Measurements from ENCODE around the gene SLU7. TPM values are rescaled to one million over a fixed set of nuclear protein-coding genes. Genes with fewer than 3 reads are reported as not detected.
A peak's percentile ranks its signal among the peaks of the same experiment; 100 is the strongest.

SLU7 gene
- total RNA-seq, 1 donor from 2014 or later = 35.8 TPM

DNA sequence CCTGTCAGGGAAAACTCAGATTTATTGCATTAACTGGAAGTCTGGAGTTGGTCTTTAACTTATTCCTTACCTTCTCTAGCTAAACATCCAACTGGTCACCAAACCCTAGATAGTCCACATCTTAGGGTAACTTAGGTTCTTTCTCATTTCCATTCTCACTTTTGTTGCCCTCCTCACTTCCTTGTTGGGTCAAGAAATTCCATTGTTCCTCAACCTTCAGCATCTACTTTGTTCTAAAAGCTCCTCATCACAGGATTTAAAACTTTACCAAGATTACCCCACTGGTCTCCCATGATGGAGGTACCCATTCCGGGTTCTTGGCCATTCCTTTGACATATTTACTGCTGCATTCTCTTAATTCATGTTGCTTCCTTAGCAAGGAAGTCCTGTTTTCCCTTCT is 34.9 kb upstream of the SLU7 start:
- Mint-ChIP-seq H3K27ac (no peak overlapping the region), H3K9me3 (peaks cover 12% of the 10 kb centered on the region), H3K36me3 (no peaks in the 10 kb centered on the region), H3K27me3 (ENCODE audit: low read depth) (no peaks in the 10 kb centered on the region), H3K4me1 (peaks cover 15% of the 10 kb centered on the region), H3K4me3 (no peak overlapping the region)
- no peak for TF ChIP-seq CTCF (IDR thresholded peaks at IDR 0.05; ENCODE audit: unreplicated experiment)
- no peak for DNase-seq (ENCODE audit: low spot score in 2 of 2, unreplicated experiment in 2 of 2)

GRCh38 chr5:160452795-160453194 is 33.9 kb upstream of the SLU7 start:
- Mint-ChIP-seq H3K4me1 (peaks cover 15% of the 10 kb centered on the region), H3K9me3 (peaks cover 20% of the 10 kb centered on the region), H3K27ac (no peak overlapping the region), H3K4me3 (no peak overlapping the region), H3K27me3 (ENCODE audit: low read depth) (peaks cover 2% of the 10 kb centered on the region), H3K36me3 (no peaks in the 10 kb centered on the region)
- no peak for DNase-seq (ENCODE audit: low spot score in 2 of 2, unreplicated experiment in 2 of 2)
- no peak for TF ChIP-seq CTCF (IDR thresholded peaks at IDR 0.05; ENCODE audit: unreplicated experiment)

GRCh38 chr5:160452036-160452435 is 33.2 kb upstream of the SLU7 start:
- TF ChIP-seq CTCF (IDR thresholded peaks at IDR 0.05; ENCODE audit: unreplicated experiment) = no peak
- no peak overlapping the region for H3K27ac Mint-ChIP-seq
- peaks cover 23% of the 10 kb centered on the region for H3K9me3 Mint-ChIP-seq
- H3K27me3 Mint-ChIP-seq (ENCODE audit: low read depth) = peaks cover 5% of the 10 kb centered on the region
- H3K4me3 Mint-ChIP-seq = no peak overlapping the region
- no peaks in the 10 kb centered on the region for H3K36me3 Mint-ChIP-seq
- no peak for DNase-seq (ENCODE audit: low spot score in 2 of 2, unreplicated experiment in 2 of 2)
- H3K4me1 Mint-ChIP-seq = peaks cover 15% of the 10 kb centered on the region

GRCh38 chr5:160451281-160451680 is 32.4 kb upstream of the SLU7 start:
- no peaks in the 10 kb centered on the region for H3K36me3 Mint-ChIP-seq
- H3K27me3 Mint-ChIP-seq (ENCODE audit: low read depth) = peaks cover 5% of the 10 kb centered on the region
- H3K4me1 Mint-ChIP-seq = peaks cover 13% of the 10 kb centered on the region
- H3K27ac Mint-ChIP-seq = no peak overlapping the region
- H3K9me3 Mint-ChIP-seq = peaks cover 23% of the 10 kb centered on the region
- no peak overlapping the region for H3K4me3 Mint-ChIP-seq
- no peak for TF ChIP-seq CTCF (IDR thresholded peaks at IDR 0.05; ENCODE audit: unreplicated experiment)
- DNase-seq (ENCODE audit: low spot score in 2 of 2, unreplicated experiment in 2 of 2) = no peak

DNA sequence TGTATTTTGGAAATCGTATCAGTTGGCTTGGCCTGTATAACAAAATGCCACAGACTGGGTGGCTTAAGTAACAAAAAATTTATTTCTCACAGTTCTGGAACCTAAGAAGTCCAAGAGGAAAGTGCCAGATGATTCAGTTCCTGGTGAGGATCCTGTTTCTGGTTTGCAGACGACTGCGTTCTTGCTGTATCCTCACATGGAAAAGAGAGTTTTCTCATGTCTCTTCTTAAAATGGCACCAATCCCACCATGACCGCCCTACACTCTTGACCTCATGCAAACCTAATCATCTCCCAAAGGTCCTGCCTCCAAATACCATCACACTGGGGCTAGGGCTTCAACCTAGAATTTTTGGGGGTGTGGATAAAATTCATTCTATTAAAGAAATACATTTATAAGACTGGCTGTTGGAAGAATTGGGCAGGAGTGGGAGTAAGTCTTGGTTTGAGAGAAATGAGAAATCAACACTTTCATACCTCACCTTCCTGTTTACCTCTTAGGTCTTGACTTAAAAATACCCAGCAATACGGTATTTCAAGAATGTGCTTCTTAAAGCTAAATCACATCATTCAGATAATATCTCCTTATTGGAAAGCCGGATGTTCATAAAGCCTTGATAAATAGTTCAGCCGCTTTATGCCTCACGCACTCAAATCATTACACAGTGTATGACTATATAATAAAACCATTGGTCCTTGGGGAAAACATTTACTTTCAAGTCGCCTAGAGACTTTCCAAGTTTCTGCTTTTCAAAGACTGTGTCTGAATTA is 31.5 kb upstream of the SLU7 start:
- DNase-seq (ENCODE audit: low spot score in 2 of 2, unreplicated experiment in 2 of 2) = no peak
- no peaks in the 10 kb centered on the region for H3K36me3 Mint-ChIP-seq
- H3K27me3 Mint-ChIP-seq (ENCODE audit: low read depth) = peaks cover 5% of the 10 kb centered on the region
- no peak overlapping the region for H3K4me3 Mint-ChIP-seq
- peaks cover 23% of the 10 kb centered on the region for H3K9me3 Mint-ChIP-seq
- TF ChIP-seq CTCF (IDR thresholded peaks at IDR 0.05; ENCODE audit: unreplicated experiment) = no peak
- H3K4me1 Mint-ChIP-seq = peaks cover 13% of the 10 kb centered on the region
- peak overlapping the region; percentile 49 for H3K27ac Mint-ChIP-seq

All from mesothelial cell of epicardium (in vitro differentiated cells).